ENCODE data around the gene BBC3.

Gene BBC3

GRCh38 chr19:47188507-47189033 lies 42.4 kb downstream of the BBC3 start:
- DNase-seq (ENCODE audit: low read depth): no peak

GRCh38 chr19:47187797-47188196 lies 43.2 kb downstream of the BBC3 start:
- no peak for DNase-seq (ENCODE audit: low read depth)

- no peak for DNase-seq (ENCODE audit: low read depth)
These were observed 43.7 kb downstream of the BBC3 start for GRCh38 chr19:47187335-47187655.

- DNase-seq (ENCODE audit: low read depth): no peak
These were observed 44.3 kb downstream of the BBC3 start for GRCh38 chr19:47186446-47187334.

GRCh38 chr19:47183601-47184000 lies 47.4 kb downstream of the BBC3 start:
- no peak for DNase-seq (ENCODE audit: low read depth)

GRCh38 chr19:47179653-47180310 lies 51.2 kb downstream of the BBC3 start:
- DNase-seq (ENCODE audit: low read depth): no peak

GRCh38 chr19:47176627-47177090 lies 54.3 kb downstream of the BBC3 start:
- DNase-seq (ENCODE audit: low read depth): peak; percentile 64

GRCh38 chr19:47176071-47176626 lies 54.9 kb downstream of the BBC3 start:
- DNase-seq (ENCODE audit: low read depth): peak; percentile 63

- no peak for DNase-seq (ENCODE audit: low read depth)
These were observed 58.1 kb downstream of the BBC3 start for GRCh38 chr19:47172666-47173455.

Data from HS-5 (cell line).